ENCODE data around the gene FASTKD2. TPM values are rescaled to one million over a fixed set of nuclear protein-coding genes. Genes with fewer than 3 reads are reported as not detected.

FASTKD2 gene
- total and polyA plus RNA-seq, 2 of the 8 experiments (the other 6 are each of a cell fraction or from before 2014, with no cell fraction given), result 35.7 to 38.5 TPM

DNA sequence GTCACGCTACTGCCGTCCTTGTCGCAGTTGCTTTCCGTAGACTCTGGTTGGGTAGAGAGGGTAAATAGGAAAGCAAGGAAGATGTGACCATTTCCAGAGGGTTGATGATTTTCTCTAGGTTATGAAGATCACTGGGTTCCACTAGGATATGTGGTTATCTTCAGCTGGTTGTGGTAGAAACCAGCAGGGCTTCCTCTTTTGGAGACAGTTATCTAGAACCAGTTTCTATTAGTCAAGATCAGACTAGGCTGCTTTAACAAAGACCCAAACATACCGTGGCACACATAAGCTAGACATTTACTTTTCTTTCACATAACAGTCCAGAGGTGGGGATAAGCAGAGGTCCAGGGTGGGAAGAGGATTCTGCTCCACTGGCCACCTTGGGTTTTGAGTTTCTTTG lies 59.6 kb downstream of the FASTKD2 start:
- CTCF ChIA-PET (ENCODE audit: partially characterized antibody), result interaction anchor here (1.9 kb wide), 2 partner anchors 10 to 25 kb away, joined by 7 to 9 read pairs; no protein-coding TSS in a partner anchor
- no peaks in the 10 kb centered on the region for H3K36me3 ChIP-seq (ENCODE audit: control insufficient read depth in 2 of 4, insufficient read depth in 4 of 4, low read length in 3 of 4)

More for the DNA sequence above, 59.6 kb downstream of the FASTKD2 start:
- Histone ChIP-seq H2BK15ac (ENCODE audit: low read length) (no peak overlapping the region; the same call in 1 of the 2 replicates), H3K56ac (replicated peaks; ENCODE audit: insufficient read length, low read depth, low read length) (no peak overlapping the region), H4K5ac (ENCODE audit: insufficient read length, low read depth, low read length) (no peak overlapping the region), H3K4ac (replicated peaks; ENCODE audit: insufficient read length, low read depth, low read length) (no peak overlapping the region), H3K79me2 (ENCODE audit: control insufficient read depth in 1 of 2, insufficient read depth in 2 of 2, low read length in 2 of 2) (no peaks in the 10 kb centered on the region), H3K4me2 (ENCODE audit: insufficient read depth in 1 of 2, low read depth in 2 of 2, low read length in 2 of 2) (no peak overlapping the region), H3K27ac (ENCODE audit: low read depth, low read length) (no peak overlapping the region), H3K79me1 (ENCODE audit: low read depth, low read length) (no peaks in the 10 kb centered on the region; the same call in 1 of the 2 replicates), H2AK5ac (ENCODE audit: low read depth, low read length) (no peak overlapping the region; the same call in 1 of the 2 replicates), H2AFZ (ENCODE audit: low read length) (no peak overlapping the region), H3K4me1 (replicated peaks in 1 of 4; ENCODE audit: control insufficient read depth in 3 of 4, insufficient read depth in 4 of 4, low read length in 3 of 4) (peaks cover 0 to 3% (median 0%) of the 10 kb centered on the region in 4 experiments; a peak in 2 of 7 replicates), H3K27me3 (replicated peaks in 1 of 4; ENCODE audit: control insufficient read depth in 3 of 4, extremely low read depth in 1 of 4, insufficient read depth in 3 of 4, low read length in 3 of 4) (peaks cover 0 to 1% (median 0%) of the 10 kb centered on the region in 4 experiments; a peak in 1 of 7 replicates), H3K23ac (ENCODE audit: insufficient read length) (no peak overlapping the region), H4K20me1 (replicated peaks in 1 of 2; ENCODE audit: control insufficient read depth in 1 of 2, insufficient read depth in 2 of 2, low read length in 2 of 2) (no peaks in the 10 kb centered on the region), H2BK5ac (ENCODE audit: low read depth, low read length) (no peak overlapping the region), H3K9ac (replicated peaks in 1 of 4; ENCODE audit: extremely low read depth in 1 of 4, low read depth in 3 of 4, low read length in 3 of 4) (no peak overlapping the region), H4K91ac (replicated peaks; ENCODE audit: insufficient read length, low read length) (no peak overlapping the region), H2BK12ac (ENCODE audit: low read depth, low read length) (no peak overlapping the region), H3K18ac (ENCODE audit: extremely low read depth, low read length) (no peak overlapping the region), H4K8ac (ENCODE audit: extremely low read depth, insufficient read depth, low read length) (no peak overlapping the region), H3K9me3 (ENCODE audit: insufficient read depth in 2 of 2, low read depth in 1 of 2, low read length in 1 of 2) (no peaks in the 10 kb centered on the region), H2BK120ac (replicated peaks; ENCODE audit: low read depth, low read length) (no peak overlapping the region), H3K4me3 (ENCODE audit: extremely low read depth in 1 of 4, insufficient read depth in 2 of 4, low read depth in 3 of 4, low read length in 4 of 4) (no peak overlapping the region), H2BK20ac (ENCODE audit: low read length) (no peak overlapping the region), H3K14ac (ENCODE audit: insufficient read length) (no peak overlapping the region), H3K23me2 (ENCODE audit: low read depth, low read length) (no peaks in the 10 kb centered on the region)
- TF ChIP-seq SIN3A (conservative IDR thresholded peaks at IDR 0.05 in 1 of 2, IDR thresholded peaks at IDR 0.05 in 1 of 2; ENCODE audit: low read depth in 1 of 2, low read length in 2 of 2) (no peak), EZH2 (IDR thresholded peaks at IDR 0.05; ENCODE audit: low read depth, low read length, severe bottlenecking) (no peak), E2F6 (IDR thresholded peaks at IDR 0.05) (no peak), MAFK (IDR thresholded peaks at IDR 0.05; ENCODE audit: low read depth, low read length) (no peak), CREB1 (IDR thresholded peaks at IDR 0.05) (no peak), HDAC6 (IDR thresholded peaks at IDR 0.05; ENCODE audit: low read depth, low read length) (no peak), PHF8 (conservative IDR thresholded peaks at IDR 0.05; ENCODE audit: low read depth, low read length) (no peak), RFX5 (IDR thresholded peaks at IDR 0.05; ENCODE audit: borderline replicate concordance, low read depth, low read length) (no peak), RNF2 (IDR thresholded peaks at IDR 0.05; ENCODE audit: borderline replicate concordance, low read depth, low read length, missing control alignments, poor library complexity, severe bottlenecking) (no peak)
- FAIRE-seq, result no peak
- DNase-seq (ENCODE audit: low read depth in 1 of 2, low spot score in 2 of 2), result no peak
- POLR2A ChIA-PET (ENCODE audit: partially characterized antibody), result no interaction called here
- 96% methylated on average over 5 of the region's 5 CpGs; no CpG with 5 or more reads in 1 of the 2 experiments for WGBS, 2 experiments (ENCODE audit: extremely low coverage in 1 of 2, insufficient coverage in 1 of 2, insufficient read length in 1 of 2, insufficient replicate concordance in 2 of 2, low coverage in 1 of 2, low lambda C conversion rate in 2 of 2, missing lambda C conversion rate in 1 of 2)

Measured in H1 (cell line).